Measurements from ENCODE around the gene COL9A3.

The COL9A3 gene

DNA sequence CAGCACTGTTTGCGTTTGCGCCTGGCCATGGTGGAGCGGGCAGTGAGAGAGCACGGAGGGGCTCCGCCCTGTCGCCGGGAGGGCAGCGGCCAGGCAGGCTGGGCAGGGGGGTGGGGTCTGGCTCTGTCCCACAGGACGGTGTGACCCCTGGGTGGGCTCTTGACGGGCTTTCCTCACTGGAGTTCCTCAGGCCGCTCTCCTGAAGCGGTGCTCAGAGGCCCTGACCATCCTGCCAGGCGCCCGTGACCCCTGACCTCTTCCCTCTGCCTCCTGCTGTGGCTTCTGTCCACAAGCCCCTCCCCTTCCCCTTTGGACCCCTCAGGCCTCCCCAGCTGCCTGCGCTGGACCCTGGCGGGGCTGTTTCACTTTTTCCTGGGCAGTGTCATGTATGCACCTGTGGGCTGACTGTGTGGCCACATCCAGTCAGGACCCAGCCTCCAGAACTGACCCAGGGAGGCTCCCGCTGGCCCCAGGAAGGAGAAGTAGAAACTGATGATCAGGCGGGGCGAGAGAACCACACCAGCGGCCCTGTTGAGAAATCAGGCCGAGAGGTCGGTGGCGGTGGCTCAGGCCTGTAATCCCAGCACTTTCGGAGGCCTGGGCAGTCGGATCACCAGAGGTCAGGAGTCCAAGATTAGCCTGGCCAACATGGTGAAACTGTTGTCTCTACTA, 11.0 kb upstream of the COL9A3 start:
- peak overlapping the region; percentile 60 for H3K27ac ChIP-seq (ENCODE audit: poor library complexity, severe bottlenecking)
- peak; percentile 86 for DNase-seq (ENCODE audit: low spot score)
- H3K4me1 ChIP-seq (ENCODE audit: insufficient read depth, poor library complexity, severe bottlenecking) = peaks cover 9% of the 10 kb centered on the region
- peak overlapping the region; percentile 97 for H3K4me3 ChIP-seq (ENCODE audit: severe bottlenecking)
- no peak for ATAC-seq (ENCODE audit: low read depth)
- no peaks in the 10 kb centered on the region for H3K27me3 ChIP-seq (ENCODE audit: insufficient read depth, poor library complexity, severe bottlenecking)
- no peak for TF ChIP-seq CTCF (IDR thresholded peaks at IDR 0.05; ENCODE audit: poor library complexity, severe bottlenecking)
- no peaks in the 10 kb centered on the region for H3K9me3 ChIP-seq (ENCODE audit: severe bottlenecking)
- H3K36me3 ChIP-seq (ENCODE audit: low read depth) = peaks cover 56% of the 10 kb centered on the region

GRCh38 chr20:62806383-62807050, 10.3 kb upstream of the COL9A3 start:
- DNase-seq (ENCODE audit: low spot score) (no peak), ATAC-seq (ENCODE audit: low read depth) (no peak)
- Histone ChIP-seq H3K36me3 (ENCODE audit: low read depth) (peaks cover 57% of the 10 kb centered on the region), H3K4me3 (ENCODE audit: severe bottlenecking) (peak overlapping the region; percentile 97), H3K27ac (ENCODE audit: poor library complexity, severe bottlenecking) (peak overlapping the region; percentile 60), H3K9me3 (ENCODE audit: severe bottlenecking) (no peaks in the 10 kb centered on the region), H3K4me1 (ENCODE audit: insufficient read depth, poor library complexity, severe bottlenecking) (peaks cover 9% of the 10 kb centered on the region), H3K27me3 (ENCODE audit: insufficient read depth, poor library complexity, severe bottlenecking) (no peaks in the 10 kb centered on the region)
- TF ChIP-seq CTCF (IDR thresholded peaks at IDR 0.05; ENCODE audit: poor library complexity, severe bottlenecking) = no peak

GRCh38 chr20:62807444-62808210, 9.2 kb upstream of the COL9A3 start:
- no peaks in the 10 kb centered on the region for H3K27me3 ChIP-seq (ENCODE audit: insufficient read depth, poor library complexity, severe bottlenecking)
- no peak for ATAC-seq (ENCODE audit: low read depth)
- TF ChIP-seq CTCF (IDR thresholded peaks at IDR 0.05; ENCODE audit: poor library complexity, severe bottlenecking) = no peak
- H3K4me3 ChIP-seq (ENCODE audit: severe bottlenecking) = no peak overlapping the region
- no peak overlapping the region for H3K27ac ChIP-seq (ENCODE audit: poor library complexity, severe bottlenecking)
- peaks cover 9% of the 10 kb centered on the region for H3K4me1 ChIP-seq (ENCODE audit: insufficient read depth, poor library complexity, severe bottlenecking)
- no peaks in the 10 kb centered on the region for H3K9me3 ChIP-seq (ENCODE audit: severe bottlenecking)
- peak; percentile 84 for DNase-seq (ENCODE audit: low spot score)
- peaks cover 66% of the 10 kb centered on the region for H3K36me3 ChIP-seq (ENCODE audit: low read depth)

DNA sequence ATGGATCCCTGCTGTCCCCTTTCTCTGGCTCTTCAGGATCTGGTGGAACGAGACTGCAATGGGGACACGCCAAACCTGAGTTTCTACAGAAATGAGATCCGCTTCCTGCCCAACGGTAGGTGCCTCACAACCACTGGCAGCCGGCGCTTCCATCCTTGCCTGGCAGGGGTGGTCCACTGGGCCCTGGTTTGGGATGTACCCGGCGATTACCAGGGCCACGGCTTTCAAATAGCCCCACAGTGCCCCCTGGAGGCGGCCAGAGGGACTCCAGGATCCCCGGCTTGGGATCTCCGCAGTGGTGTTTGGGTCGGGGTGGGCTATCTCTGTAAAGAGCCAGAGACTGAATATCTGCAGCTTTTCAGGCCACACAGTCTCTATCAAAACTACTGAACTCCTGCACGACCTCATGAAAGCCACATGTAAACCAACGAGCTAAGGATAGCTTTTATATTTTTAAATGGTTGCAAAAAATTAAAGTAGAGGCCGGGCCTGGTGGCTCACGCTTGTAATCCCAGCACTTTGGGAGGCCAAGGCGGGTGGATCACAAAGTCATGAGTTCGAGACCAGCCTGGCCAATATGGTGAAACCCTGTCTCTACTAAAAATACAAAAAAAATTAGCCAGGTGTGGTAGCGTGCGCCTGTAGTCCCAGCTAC, 8.5 kb upstream of the COL9A3 start:
- DNase-seq (ENCODE audit: low spot score) (peak; percentile 86), ATAC-seq (ENCODE audit: low read depth) (peak; percentile 34)
- no peaks in the 10 kb centered on the region for H3K9me3 ChIP-seq (ENCODE audit: severe bottlenecking)
- peak; percentile 100 for TF ChIP-seq CTCF (IDR thresholded peaks at IDR 0.05; ENCODE audit: poor library complexity, severe bottlenecking)
- peaks cover 9% of the 10 kb centered on the region for H3K4me1 ChIP-seq (ENCODE audit: insufficient read depth, poor library complexity, severe bottlenecking)
- no peaks in the 10 kb centered on the region for H3K27me3 ChIP-seq (ENCODE audit: insufficient read depth, poor library complexity, severe bottlenecking)
- H3K4me3 ChIP-seq (ENCODE audit: severe bottlenecking) = no peak overlapping the region
- peaks cover 68% of the 10 kb centered on the region for H3K36me3 ChIP-seq (ENCODE audit: low read depth)
- no peak overlapping the region for H3K27ac ChIP-seq (ENCODE audit: poor library complexity, severe bottlenecking)

All from RWPE2 (cell line).